GM19025 (cell line): ENCODE data around the gene KHNYN.
A peak's percentile ranks its signal among the peaks of the same experiment; 100 is the strongest.

Source experiments
- ATAC-seq: cut with Tn5 transposase; IDR thresholded peaks from one replicate; pipeline ENCODE4 v1.9.1; 2021; ENCODE audit warnings: mild to moderate bottlenecking, low read depth, moderate library complexity; ENCODE audit not compliant: unreplicated experiment

KHNYN gene

GRCh38 chr14:24422261-24422660 is 7.5 kb upstream of the KHNYN start:
- no peak for ATAC-seq

- ATAC-seq, result no peak
Measured at GRCh38 chr14:24422694-24423601, 6.8 kb upstream of the KHNYN start.

- no peak for ATAC-seq
Measured at GRCh38 chr14:24425704-24426103, 4.0 kb upstream of the KHNYN start.

GRCh38 chr14:24426150-24426911 is 3.4 kb upstream of the KHNYN start:
- no peak for ATAC-seq

- ATAC-seq, result no peak
Measured at GRCh38 chr14:24426912-24427536, 2.7 kb upstream of the KHNYN start.

GRCh38 chr14:24427537-24428508 is 1.9 kb upstream of the KHNYN start:
- ATAC-seq, result no peak

GRCh38 chr14:24428628-24429394 is 943 bp upstream of the KHNYN start:
- ATAC-seq, result no peak

- peak; percentile 71 for ATAC-seq
Measured at GRCh38 chr14:24430143-24430681, 458 bp downstream of the KHNYN start.

GRCh38 chr14:24430682-24431568 is 1.2 kb downstream of the KHNYN start:
- ATAC-seq, result peak; percentile 28

- ATAC-seq, result peak; percentile 42
Measured at GRCh38 chr14:24431569-24432258, 2.0 kb downstream of the KHNYN start.

- no peak for ATAC-seq
Measured at GRCh38 chr14:24432259-24433131, 2.7 kb downstream of the KHNYN start.

GRCh38 chr14:24434036-24434435 is 4.3 kb downstream of the KHNYN start:
- ATAC-seq, result no peak

- no peak for ATAC-seq
Measured at GRCh38 chr14:24434676-24435075, 4.9 kb downstream of the KHNYN start.

GRCh38 chr14:24435192-24435810 is 5.5 kb downstream of the KHNYN start:
- no peak for ATAC-seq

GRCh38 chr14:24435998-24436354 is 6.2 kb downstream of the KHNYN start:
- no peak for ATAC-seq

- ATAC-seq, result no peak
Measured at GRCh38 chr14:24436355-24437019, 6.7 kb downstream of the KHNYN start.
